Breast epithelium (tissue), 3 donors: ENCODE data around the gene EBF3.

Experiments
- POLR2A ChIP-seq: fragments of 450-650 bp; IDR thresholded peaks from one replicate; pipeline ENCODE4 v1.6.1; 2016; ENCODE audit warnings: antibody characterized with exemption, mild to moderate bottlenecking, moderate library complexity
- POLR2AphosphoS5 ChIP-seq, 3 donors: sonication (generic); formaldehyde crosslinking; IDR thresholded peaks; one replicate each; pipeline ENCODE4 v1.6.1; 2017; ENCODE audit warnings: antibody characterized with exemption in 3 of 3
- TF ChIP-seq, protein P1 (sequence below), 3 donors: fragments of 450-650 bp; IDR thresholded peaks; one replicate each; pipeline ENCODE4 v1.5.1; 2016 to 2017; ENCODE audit warnings: antibody characterized with exemption in 3 of 3, mild to moderate bottlenecking in 3 of 3, moderate library complexity in 3 of 3

DNA sequence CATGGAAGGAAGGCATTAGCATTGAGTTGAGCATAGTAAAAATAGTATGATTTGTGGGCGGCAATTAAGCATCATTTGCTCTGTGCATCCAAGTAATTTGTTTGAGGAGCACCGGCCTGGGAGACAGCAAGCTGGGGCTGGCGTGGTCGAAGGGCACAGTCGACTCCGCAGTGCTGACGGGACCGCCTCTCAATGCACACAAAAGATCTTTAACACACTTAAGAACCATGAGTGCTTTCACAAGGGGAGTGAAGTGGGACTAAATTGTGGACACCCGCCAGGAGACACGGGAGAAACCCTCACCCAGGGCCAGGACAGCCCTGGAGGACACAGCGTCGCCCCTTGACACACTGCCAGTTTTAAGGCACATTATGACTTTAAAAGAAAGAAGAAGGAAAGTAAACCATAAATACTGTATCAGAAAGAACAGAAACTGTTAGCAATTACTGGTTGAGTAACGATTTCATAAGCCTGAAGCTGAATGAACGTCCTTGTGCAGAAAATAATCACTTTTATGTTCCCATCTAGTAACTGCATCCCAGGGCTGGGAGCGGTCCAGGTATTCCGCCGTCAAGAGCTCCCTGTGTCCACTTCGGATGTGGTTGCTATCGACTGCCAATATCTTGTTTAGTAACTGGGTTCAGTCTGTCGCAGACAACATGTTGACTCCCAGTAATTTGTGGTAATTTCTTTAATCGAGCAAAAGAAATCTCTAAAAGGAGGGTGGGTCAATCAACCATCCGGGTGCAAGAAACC lies 102.1 kb downstream of the EBF3 start:
- TF ChIP-seq, protein P1, sequence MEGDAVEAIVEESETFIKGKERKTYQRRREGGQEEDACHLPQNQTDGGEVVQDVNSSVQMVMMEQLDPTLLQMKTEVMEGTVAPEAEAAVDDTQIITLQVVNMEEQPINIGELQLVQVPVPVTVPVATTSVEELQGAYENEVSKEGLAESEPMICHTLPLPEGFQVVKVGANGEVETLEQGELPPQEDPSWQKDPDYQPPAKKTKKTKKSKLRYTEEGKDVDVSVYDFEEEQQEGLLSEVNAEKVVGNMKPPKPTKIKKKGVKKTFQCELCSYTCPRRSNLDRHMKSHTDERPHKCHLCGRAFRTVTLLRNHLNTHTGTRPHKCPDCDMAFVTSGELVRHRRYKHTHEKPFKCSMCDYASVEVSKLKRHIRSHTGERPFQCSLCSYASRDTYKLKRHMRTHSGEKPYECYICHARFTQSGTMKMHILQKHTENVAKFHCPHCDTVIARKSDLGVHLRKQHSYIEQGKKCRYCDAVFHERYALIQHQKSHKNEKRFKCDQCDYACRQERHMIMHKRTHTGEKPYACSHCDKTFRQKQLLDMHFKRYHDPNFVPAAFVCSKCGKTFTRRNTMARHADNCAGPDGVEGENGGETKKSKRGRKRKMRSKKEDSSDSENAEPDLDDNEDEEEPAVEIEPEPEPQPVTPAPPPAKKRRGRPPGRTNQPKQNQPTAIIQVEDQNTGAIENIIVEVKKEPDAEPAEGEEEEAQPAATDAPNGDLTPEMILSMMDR (IDR thresholded peaks at IDR 0.05): no peak
- TF ChIP-seq POLR2A (no peak), POLR2AphosphoS5 (IDR thresholded peaks at IDR 0.05) (no peak)
